Heart right ventricle (tissue), 16 donors: ENCODE results near the gene DYSF. TPM values are rescaled to one million over a fixed set of nuclear protein-coding genes. Genes with fewer than 3 reads are reported as not detected.
A peak's percentile ranks its signal among the peaks of the same experiment; 100 is the strongest.
"Not testable (repeated sequence)": the region's sequence is repeated elsewhere in the genome, so short reads cannot be mapped to it uniquely, and the experiment has no call there.

Experiments used
- ATAC-seq, 8 donors: fragments of 200-7000 bp; cut with Tn5 transposase; one replicate each; pipeline ENCODE4 v1.9.1; 2020; ENCODE audit warnings: mild to moderate bottlenecking in 8 of 8, moderate library complexity in 8 of 8, moderate number of reproducible peaks in 1 of 8
- DNase-seq, 2 donors: peaks; one replicate each; pipeline ENCODE4 v3.0.0-alpha.2; 2020
- H3K27ac ChIP-seq, 10 donors: fragments of 200-600 bp; sonication (generic) in 2 of 10; one replicate each; pipeline versions ENCODE4 v1.5.0 to v1.8.0; 2020 to 2022; ENCODE audit warnings: mild to moderate bottlenecking in 3 of 10
- H3K27me3 ChIP-seq, 7 donors: fragments of 200-600 bp; one replicate each; pipeline ENCODE4 v1.8.0; 2021 to 2022; ENCODE audit warnings: mild to moderate bottlenecking in 2 of 7
- H3K36me3 ChIP-seq, 9 donors: fragments of 200-600 bp; sonication (generic) in 1 of 9; one replicate each; pipeline versions ENCODE4 v1.5.0 to v1.8.0; 2020 to 2022; ENCODE audit warnings: mild to moderate bottlenecking in 2 of 9
- H3K4me1 ChIP-seq, 9 donors: fragments of 200-600 bp; sonication (generic) in 1 of 9; one replicate each; pipeline versions ENCODE4 v1.5.0 to v1.8.0; 2020 to 2022; ENCODE audit warnings: mild to moderate bottlenecking in 4 of 9
- H3K4me3 ChIP-seq, 10 donors: fragments of 200-600 bp; sonication (generic) in 2 of 10; one replicate each; pipeline versions ENCODE4 v1.5.0 to v1.8.0; 2020 to 2022; ENCODE audit warnings: mild to moderate bottlenecking in 7 of 10, moderate library complexity in 2 of 10
- H3K9me3 ChIP-seq, 11 donors: fragments of 200-600 bp in 10 of 11; sonication (generic) in 2 of 11; one replicate each; pipeline versions ENCODE4 v1.5.0 to v1.8.0; 2013 to 2022; ENCODE audit warnings: mild to moderate bottlenecking in 2 of 11, control low read depth in 1 of 11, moderate library complexity in 1 of 11
- CTCF ChIP-seq, 9 donors: fragments of 200-600 bp; sonication (generic) in 2 of 9; IDR thresholded peaks; one replicate each; pipeline versions ENCODE4 v1.5.0 to v1.8.0; 2021 to 2022; ENCODE audit warnings: antibody characterized with exemption in 9 of 9, mild to moderate bottlenecking in 5 of 9, moderate library complexity in 1 of 9
- WGBS, 2 donors: extraction: QIAGEN DNeasy Blood & Tissue Kit; methylation state at CpG; one replicate each; pipeline ENCODE4 v1.1.7; 2013; ENCODE audit warnings: inconsistent platforms in 1 of 2; 5-methylcytosine and 5-hydroxymethylcytosine counted together
- intact Hi-C, 10 donors: fragments of 100-400 bp; cut with DNase I; formaldehyde crosslinking; loops; one replicate each; pipeline versions ENCODE4 v1.11.1 to v1.14.2; 2022
- polyA plus RNA-seq, 2 donors: library from polyadenylated mRNA; stranded (reverse); fragments of 200-250 nt; gene quantifications; one replicate each; pipeline ENCODE4 v1.2.3, GENCODE V29; 2013
- total RNA-seq, 10 donors: library from RNA; stranded (reverse); fragmentation: NEBNext Ultra II Directional in 3 of 10; extraction: Animal tissue kit (Norgen Biotek cat#: 25700) in 3 of 10; gene quantifications; one replicate each; pipeline versions ENCODE4 v1.2.1 to v1.2.4, GENCODE V29; 2021 to 2023
- donor health status: Arrhythmogenic right ventricular cardiomyopathy.
- donor health status: ischemic (EF 13 %, LVEDD 7.1; RV severe dilation, severe dysfunction).
- donor health status: healthy with polysubstance abuse.
- donor health status: DM: no; HTN: yes; CAD: no.
- donor health status: DM: no; HTN: no; CAD: no.
- donor health status: ischemic (EF 25% LVEDD 6.9; RV normal size, moderate dysfunction).
- donor health status: ischemic (EF 25% LVEDD 5.7; RV mildly dilated, moderate dysfunction).
- donor health status: healthy.
- donor health status: DM: yes; HTN: yes; CAD: no.
- donor health status: Ischemic cardiomyopathy.
- donor health status: ischemic (EF 35%, LVEDD 5.7; RV mildly dilated, moderate dysfunction).
- donor health status: nonischemic (EF 11% LVEDD 7.7; RV severe dilation, severe dysfunction).
- donor health status: DM: yes; HTN: yes; CAD: no.
- donor health status: PGD.
- donor health status: ischemic (EF 29% LVEDD 5.4; RV normal size, mild dysfunction).
- donor health status: nonischemic (EF 23%, LVEDD 6.1; RV moderate dilation, normal function).

DYSF gene
- total and polyA plus RNA-seq, 12 donors, result 20.6 to 100 (median 64.8) TPM

- Histone ChIP-seq H3K4me1 (peaks cover 0 to 12% (median 2%) of the 10 kb centered on the region in 9 donors), H3K36me3 (peaks cover 0 to 76% (median 6%) of the 10 kb centered on the region in 9 donors), H3K4me3 (no peak overlapping the region), H3K27ac (no peak overlapping the region), H3K27me3 (no peaks in the 10 kb centered on the region), H3K9me3 (no peaks in the 10 kb centered on the region)
- intact Hi-C loops, result loop anchor here in 1 of 10 donors (10.0 kb wide), 1 partner anchor 2000 kb away; no protein-coding TSS in a partner anchor
- ATAC-seq, result no peak
- no peak for DNase-seq
- no peak for TF ChIP-seq CTCF (IDR thresholded peaks at IDR 0.05)
- WGBS, 2 donors, result 95 to 97% methylated on average over 2 of the region's 2 CpGs
These were observed 31.0 kb downstream of the DYSF start for GRCh38 chr2:71484354-71484753.

DNA sequence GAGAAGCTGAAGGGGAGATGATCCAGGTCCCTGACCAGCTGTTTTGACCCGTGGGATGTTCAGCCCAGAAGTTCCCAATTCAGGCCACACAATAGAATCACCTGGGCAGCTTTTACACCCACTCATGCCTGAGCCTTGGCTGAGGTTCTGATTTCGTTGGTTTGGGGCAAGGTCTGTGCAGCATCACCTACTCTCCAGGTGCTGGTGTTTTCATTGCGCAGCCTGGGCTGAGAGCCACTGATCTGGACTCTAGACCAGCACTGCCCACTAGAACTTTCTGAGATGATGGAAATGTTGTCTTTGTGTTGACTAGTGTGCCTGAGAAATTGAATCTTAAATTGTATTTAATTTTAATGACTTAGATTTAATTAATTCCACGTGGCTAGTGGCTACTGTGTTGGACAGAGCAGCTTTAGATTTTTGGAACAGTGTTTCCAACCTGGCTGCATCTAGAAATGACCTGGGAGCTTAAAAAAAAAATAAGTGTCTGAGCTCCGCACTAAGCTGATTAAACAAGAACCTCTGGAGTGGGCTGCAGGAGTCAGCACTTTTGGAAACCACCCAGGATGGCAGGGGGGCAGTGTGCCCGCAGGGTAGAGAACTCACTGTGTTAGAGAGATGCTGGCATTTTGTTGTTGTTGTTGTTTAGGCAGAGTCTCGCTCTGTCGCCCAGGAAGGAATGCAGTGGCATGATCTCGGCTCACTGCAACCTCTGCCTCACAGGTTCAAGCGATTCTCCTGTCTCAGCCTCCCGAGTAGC, 33.7 kb downstream of the DYSF start:
- WGBS, 2 donors, result 79 to 81% methylated on average over 11 of the region's 11 CpGs
- no peaks in the 10 kb centered on the region for H3K27me3 ChIP-seq
- H3K4me1 ChIP-seq, result peaks cover 0 to 23% (median 5%) of the 10 kb centered on the region in 9 donors
- no peak for TF ChIP-seq CTCF (IDR thresholded peaks at IDR 0.05)
- H3K36me3 ChIP-seq, result peaks cover 0 to 78% (median 6%) of the 10 kb centered on the region in 9 donors
- ATAC-seq (no peak), DNase-seq (no peak)
- H3K9me3 ChIP-seq, result no peaks in the 10 kb centered on the region
- H3K27ac ChIP-seq, result no peak overlapping the region
- intact Hi-C loops, result loop anchor here in 1 of 10 donors (1.0 to 10.0 kb wide), 2 partner anchors 8 to 1998 kb away; no protein-coding TSS in a partner anchor
- H3K4me3 ChIP-seq, result no peak overlapping the region

- DNase-seq, H3K27me3 ChIP-seq, H3K9me3 ChIP-seq, intact Hi-C loops, H3K4me3 ChIP-seq, ATAC-seq: not testable (repeated sequence)
- WGBS, 2 donors, result 83 to 86% methylated on average over 3 of the region's 3 CpGs
- Histone ChIP-seq H3K27ac (peak overlapping the region in 9 of 10 donors; percentile 7 to 78 (median 26)), H3K36me3 (peaks cover 0 to 59% (median 0%) of the 10 kb centered on the region in 9 donors), H3K4me1 (peaks cover 0 to 30% (median 16%) of the 10 kb centered on the region in 9 donors)
These were observed 38.2 kb downstream of the DYSF start for GRCh38 chr2:71491551-71491950.

DNA sequence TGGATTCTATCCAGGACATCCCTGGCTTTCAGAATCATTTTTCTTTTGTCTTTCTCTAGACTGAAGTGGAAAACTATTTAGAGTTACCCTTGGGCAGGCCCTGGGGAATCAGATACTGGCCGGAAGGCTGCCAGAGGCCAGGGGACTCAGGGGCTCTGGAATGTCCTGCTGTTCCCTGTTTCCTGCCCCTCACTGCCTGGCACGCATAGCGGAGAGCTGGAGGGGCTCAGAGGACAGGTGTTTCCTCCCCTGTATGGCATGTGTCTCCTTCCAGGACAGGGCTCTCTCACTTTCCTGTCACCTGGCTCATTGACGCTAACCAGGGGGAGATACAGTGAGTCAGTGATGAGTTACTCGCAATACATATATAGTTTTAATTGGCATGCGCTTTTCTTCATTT, 38.8 kb downstream of the DYSF start:
- no peaks in the 10 kb centered on the region for H3K9me3 ChIP-seq
- peaks cover 0 to 28% (median 22%) of the 10 kb centered on the region in 9 donors for H3K4me1 ChIP-seq
- DNase-seq (peak in 1 of 2 donors; percentile 38), ATAC-seq (peak; percentile 37 to 74 (median 62))
- no peaks in the 10 kb centered on the region for H3K27me3 ChIP-seq
- intact Hi-C loops, result no loop called here
- peaks cover 0 to 54% (median 0%) of the 10 kb centered on the region in 9 donors for H3K36me3 ChIP-seq
- TF ChIP-seq CTCF (IDR thresholded peaks at IDR 0.05), result no peak
- WGBS, 2 donors, result 44 to 51% methylated on average over 6 of the region's 6 CpGs
- peak overlapping the region in 8 of 10 donors; percentile 8 to 78 (median 28) for H3K27ac ChIP-seq
- no peak overlapping the region for H3K4me3 ChIP-seq
